Renal cortical epithelial cell (primary cell): ENCODE results near the gene RNU1-2. TPM values are rescaled to one million over a fixed set of nuclear protein-coding genes. Genes with fewer than 3 reads are reported as not detected.
"Not testable (repeated sequence)": the region's sequence is repeated elsewhere in the genome, so short reads cannot be mapped to it uniquely, and the experiment has no call there.

Source experiments
- DNase-seq: peaks from one replicate; pipeline ENCODE4 v3.0.0-alpha.2; 2011; ENCODE audit warnings: low read depth
- total RNA-seq: library from RNA; depleted of rRNA; stranded (reverse); fragments of >200 nt; gene quantifications from 2 replicates; pipeline ENCODE4 v1.2.3, GENCODE V29; 2014

RNU1-2 gene
- total RNA-seq, 1 donor from 2014 or later: under 0.01 TPM

DNA sequence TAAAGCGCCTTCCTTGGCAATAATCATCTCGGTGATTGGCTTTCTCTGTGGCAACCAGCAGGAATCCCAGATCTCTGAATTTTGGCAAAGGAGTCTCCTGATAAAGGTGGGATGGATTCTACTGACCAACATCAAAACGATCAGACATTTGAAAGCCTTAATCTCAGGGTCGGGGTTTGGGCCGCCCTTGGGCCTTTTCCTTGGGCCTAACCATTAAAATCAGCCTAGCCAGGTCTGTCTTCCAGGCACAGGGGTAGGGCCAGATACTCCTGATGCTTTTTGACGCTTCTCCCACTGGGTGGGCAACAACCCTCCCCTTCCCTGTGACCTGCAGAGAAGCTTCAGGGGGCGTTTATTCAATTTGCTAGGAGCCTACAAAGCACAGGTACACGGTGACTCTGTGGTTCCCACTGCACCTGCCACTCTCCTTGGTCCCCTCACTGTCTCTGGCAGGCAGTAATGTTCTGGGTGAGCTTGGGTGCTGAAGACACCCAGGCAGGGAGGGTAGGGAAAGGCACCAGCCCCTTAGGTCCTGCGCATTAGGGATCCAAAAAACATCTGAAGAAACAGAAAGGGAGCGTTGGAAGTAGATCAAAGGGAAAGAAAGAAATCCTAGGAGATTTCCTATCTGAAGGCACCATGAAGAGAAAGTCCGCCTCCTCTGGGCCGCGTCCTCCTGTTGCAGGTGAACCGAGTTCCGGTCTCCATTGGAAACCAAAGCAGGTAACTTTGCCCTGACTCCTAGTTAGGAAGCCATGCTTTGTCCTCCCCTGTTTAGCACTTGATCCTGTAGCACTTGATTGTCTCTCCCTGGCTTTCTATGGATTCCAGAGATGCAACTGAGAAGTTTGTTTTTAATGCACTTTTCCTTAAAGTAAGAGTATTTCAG lies 12.3 kb downstream of the RNU1-2 start:
- DNase-seq: no peak

DNA sequence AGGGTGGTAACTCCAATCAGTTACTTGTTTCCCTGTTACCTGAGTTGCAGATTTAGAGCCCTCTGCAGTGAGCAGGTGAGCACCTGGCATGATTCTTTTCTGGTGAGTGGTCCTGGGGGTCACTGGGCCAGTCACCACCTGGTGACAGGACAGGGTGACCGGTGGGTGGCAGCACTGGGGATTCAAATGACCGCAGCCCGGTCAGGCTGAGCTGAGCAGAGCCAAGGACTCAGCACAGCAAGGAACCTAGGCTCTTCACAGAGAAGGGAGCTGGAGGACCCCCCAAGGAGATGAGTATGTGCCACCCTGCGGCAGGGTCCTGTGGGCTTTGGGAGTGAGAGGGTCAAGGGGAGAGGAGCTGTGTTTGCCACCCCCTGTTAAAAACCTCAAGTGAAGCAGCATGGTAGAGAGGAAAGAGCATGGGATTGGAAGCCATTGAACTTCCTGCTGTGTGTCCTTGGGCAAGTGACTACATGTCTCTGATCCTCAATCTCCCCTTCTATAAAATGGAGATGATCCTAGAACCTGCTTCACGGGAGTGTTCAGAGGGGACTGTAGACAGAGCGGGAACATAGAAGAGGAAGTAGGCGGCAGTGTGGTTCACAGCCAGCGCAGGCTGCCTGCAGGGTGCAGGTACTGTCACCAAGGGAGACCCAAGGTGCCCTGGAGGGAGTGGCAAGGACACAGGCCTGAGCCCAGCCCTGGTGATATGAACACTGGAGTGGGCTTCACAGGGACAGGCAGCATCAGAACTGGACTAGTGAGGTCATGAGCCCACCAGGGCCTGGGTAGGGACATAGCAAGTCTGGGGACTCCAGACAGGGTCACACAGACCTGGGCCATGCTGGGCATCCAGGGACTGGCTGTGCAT lies 16.3 kb downstream of the RNU1-2 start:
- DNase-seq: not testable (repeated sequence)

DNA sequence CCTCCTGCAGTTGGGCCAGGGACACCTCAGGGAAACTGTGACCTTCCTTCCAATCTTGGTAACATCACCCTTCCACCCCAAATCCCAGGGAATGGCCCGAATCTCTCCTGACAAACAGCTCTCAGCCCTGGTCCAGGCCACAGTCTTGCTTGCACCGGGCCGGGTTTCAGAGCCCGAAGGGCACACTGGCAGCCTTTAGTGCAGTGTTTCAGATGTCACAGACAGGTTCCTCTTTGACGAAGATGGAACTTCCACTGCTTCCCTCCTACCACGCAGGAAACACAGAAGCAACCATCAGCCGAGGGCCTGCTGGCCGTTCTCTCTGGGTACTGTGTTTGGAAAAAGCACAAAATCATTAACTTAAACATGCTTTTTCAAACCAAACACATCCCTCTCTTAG lies 17.0 kb downstream of the RNU1-2 start:
- DNase-seq: not testable (repeated sequence)

- peak; percentile 67 for DNase-seq
Observed at GRCh38 chr1:16913181-16913832, 17.5 kb downstream of the RNU1-2 start.

DNA sequence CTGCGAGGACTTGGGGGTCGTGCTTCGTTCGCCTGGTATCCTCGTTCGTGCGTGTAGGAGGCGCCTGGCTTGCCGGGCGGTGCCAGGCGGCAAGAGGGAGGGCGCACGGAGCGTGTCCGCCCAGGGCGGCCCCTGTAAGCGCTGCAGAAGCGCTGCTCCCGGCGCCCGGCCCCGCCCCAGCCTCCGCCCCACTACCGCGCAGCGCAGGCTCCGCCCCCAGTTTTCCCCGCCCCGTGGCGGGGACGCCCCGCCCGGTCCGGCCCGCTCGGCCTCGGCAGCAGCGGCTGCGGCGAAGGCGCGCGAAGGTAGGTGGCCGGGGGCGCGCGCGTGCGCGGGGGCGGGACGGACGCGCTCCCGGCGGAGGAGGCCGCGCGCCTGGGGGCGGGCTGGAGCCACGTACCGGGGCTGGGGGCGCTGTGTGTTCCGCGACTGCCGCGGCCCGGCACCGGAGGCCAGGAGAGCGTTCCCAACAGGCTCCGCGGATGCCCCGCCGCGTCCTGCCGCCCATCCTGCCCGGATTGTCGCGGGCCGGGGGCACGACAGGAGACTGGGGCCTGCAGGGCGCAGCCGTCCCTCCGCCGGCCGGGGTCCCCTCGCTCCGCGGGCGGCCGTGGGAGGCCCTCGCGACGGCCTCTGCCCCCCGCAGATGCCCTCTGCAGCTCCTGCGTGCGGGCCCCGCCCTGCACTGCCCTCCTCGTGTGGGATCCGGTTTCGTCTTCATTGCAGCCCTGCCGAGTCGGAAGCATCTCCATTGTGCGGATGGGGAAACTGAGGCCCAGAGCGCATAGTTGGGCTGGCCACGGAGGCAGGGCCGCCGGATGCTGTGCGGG lies 18.3 kb downstream of the RNU1-2 start:
- DNase-seq: peak; percentile 77

GRCh38 chr1:16914928-16915626 lies 19.3 kb downstream of the RNU1-2 start:
- not testable (repeated sequence) for DNase-seq

DNA sequence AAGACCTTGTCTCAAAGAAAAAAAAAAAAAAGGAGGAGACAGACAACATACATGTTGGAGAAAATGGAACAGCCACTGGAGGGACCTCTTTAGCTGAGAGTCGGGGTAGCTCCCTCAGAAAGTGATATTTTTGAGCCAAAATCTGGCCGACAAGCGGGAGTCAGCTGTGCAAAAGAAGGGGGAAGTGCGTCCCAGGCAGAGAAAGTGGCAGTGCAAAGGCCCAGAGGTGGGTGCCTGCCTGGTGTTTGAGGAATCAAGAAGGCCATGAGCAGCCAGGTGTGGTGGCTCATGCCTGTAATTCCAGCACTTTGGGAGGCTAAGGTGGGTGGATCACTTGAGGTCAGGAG lies 19.8 kb downstream of the RNU1-2 start:
- no peak for DNase-seq

DNA sequence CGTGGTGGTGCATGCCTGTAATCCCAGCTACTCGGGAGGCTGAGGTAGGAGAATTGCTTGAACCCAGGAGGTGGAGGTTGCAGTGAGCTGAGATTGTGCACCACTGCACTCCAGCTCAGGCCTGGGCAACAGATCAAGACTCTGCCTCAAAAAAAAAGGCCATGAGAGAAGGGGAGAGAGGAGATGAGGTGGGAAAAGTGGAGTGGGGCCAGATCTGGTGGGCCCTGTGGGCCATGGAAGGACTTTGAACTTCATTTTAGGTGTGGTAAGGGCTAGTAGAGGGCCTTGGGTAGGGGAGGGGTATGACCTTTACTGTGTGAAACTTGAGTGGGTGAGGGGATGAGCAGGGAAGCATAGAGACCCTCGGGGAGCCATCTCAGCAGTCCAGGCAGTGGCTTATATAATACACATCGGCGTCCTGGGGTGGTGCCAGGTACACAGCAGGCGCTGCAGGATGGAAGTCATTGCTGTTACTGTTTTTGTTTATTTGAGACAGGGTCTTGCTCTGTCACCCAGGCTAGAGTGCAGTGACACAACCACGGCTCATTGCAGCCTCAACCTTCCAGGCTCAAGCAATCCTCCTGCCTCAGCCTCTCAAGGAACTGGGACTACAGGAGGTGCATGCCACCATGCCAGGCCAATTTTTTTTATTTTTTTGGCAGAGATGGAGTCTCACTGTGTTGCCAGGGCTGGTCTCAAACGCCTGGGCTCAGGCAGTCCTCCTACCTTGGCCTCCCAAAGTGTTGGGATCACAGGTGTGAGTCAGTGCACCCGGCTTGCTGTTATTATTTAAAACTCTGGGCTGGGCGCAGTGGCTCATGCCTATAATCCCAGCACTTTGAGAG lies 20.5 kb downstream of the RNU1-2 start:
- not testable (repeated sequence) for DNase-seq

DNA sequence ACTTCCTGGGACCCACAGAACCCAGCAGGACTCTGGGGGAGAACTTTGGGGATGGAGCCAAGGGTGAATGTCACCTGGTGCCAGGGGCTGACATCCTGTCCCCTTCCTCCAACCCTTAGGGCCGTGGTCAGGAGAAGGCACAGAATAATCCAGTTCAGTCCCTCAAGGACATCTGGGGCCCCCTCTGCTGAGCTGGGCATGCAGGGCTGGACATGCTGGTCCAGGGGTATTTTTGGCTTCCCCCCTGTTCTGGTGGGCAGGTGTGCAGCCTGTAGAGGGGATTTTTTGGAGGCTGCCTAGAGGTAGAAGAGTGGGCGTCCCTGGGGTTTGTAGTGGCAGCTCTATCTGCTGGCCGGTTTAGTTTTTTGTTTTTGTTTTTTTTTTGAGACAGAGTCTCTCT lies 22.6 kb downstream of the RNU1-2 start:
- DNase-seq: no peak

- not testable (repeated sequence) for DNase-seq
Observed at GRCh38 chr1:16918936-16919665, 23.3 kb downstream of the RNU1-2 start.

DNA sequence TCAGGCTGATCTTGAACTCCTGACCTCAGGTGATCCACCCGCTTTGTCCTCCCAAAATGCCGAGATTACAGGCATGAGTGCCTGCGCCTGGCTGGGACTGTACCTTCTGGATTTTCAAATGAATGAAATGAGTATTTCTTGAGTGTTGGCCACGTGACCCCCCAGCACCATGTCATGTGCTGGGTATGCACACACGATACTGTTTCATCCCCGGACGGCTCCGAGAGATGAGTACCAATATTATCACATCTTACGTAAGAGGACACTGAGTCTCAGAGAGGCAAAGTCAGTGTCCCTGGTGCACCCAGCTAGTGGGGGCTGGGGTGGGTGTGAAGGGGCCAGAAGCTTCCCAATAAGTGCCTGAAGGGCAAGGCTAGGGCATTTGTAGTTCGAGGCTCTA lies 25.2 kb downstream of the RNU1-2 start:
- no peak for DNase-seq

- DNase-seq: peak; percentile 59
Observed at GRCh38 chr1:16921391-16922185, 25.8 kb downstream of the RNU1-2 start, which contains the start of gene CROCC. CROCC (plus strand) TSS chr1:16921931; CDS start chr1:16922019, 88 bp downstream.

- no peak for DNase-seq
Observed at GRCh38 chr1:16922466-16922865, 26.7 kb downstream of the RNU1-2 start.

- no peak for DNase-seq
Observed at GRCh38 chr1:16922885-16923431, 27.2 kb downstream of the RNU1-2 start.

DNA sequence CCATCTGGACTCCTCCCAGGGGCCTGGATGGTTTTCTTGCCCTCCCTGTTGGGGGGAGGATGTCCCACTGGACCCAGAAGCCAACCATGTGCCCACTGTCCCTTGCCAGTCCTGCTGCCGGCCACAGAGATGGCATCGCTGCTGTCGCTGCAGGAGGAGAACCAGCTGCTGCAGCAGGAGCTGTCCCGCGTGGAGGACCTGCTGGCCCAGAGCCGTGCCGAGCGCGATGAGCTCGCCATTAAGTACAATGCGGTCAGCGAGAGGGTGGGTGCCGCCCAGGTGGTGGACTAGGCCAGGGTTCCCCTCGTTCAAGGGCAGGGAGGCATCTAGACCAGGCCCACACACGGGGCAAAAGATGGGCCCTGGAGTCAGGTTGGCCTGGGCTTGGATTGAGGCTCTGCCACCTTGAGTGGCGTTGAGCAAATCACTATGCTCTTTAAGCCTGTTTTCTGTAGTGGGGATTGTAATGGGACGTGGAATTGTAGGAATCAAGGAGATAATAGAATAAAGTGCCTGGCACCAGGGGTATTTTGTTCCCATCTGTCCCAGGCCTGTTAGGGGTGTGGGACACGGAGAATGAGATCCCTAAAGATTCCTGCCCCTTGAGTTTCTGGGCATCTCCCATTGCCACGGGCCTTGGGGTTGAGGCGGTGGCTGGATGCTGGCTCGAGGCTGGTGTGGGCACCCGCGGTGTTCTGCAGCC lies 28.6 kb downstream of the RNU1-2 start:
- no peak for DNase-seq

GRCh38 chr1:16924919-16925477 lies 29.2 kb downstream of the RNU1-2 start:
- DNase-seq: no peak
